Skeletal muscle cell (primary cell): ENCODE results near the gene SAT2.
A peak's percentile ranks its signal among the peaks of the same experiment; 100 is the strongest.

Experiments
- DNase-seq: peaks from one replicate; pipeline ENCODE4 v3.0.0-alpha.2; 2010; ENCODE audit warnings: low read depth
- H3K4me3 ChIP-seq: 2 replicates; pipeline ENCODE4 v1.5.1; 2011; ENCODE audit warnings: low read depth, mild to moderate bottlenecking, control low read depth, low read length, moderate library complexity

The SAT2 gene

DNA sequence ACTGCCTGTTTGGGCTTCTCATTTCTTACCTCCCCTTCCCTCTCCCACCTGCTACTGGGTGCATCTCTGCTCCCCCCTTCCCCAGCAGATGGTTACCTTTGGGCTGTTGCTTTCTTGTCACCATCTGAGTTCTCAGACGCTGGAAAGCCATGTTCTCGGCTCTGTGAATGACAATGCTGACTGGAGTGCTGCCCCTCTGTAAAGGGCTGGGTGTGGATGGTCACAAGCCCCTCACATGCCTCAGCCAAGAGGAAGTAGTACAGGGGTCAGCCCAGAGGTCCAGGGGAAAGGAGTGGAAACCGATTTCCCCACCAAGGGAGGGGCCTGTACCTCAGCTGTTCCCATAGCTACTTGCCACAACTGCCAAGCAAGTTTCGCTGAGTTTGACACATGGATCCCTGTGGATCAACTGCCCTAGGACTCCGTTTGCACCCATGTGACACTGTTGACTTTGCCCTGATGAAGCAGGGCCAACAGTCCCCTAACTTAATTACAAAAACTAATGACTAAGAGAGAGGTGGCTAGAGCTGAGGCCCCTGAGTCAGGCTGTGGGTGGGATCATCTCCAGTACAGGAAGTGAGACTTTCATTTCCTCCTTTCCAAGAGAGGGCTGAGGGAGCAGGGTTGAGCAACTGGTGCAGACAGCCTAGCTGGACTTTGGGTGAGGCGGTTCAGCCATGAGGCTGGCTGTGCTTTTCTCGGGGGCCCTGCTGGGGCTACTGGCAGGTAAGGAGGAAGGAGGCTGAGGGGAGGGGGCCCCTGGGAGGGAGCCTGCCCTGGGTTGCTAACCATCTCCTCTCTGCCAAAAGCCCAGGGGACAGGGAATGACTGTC lies 48.4 kb downstream of the SAT2 start, which contains the start of gene CD68:
Gene CD68, plus strand, starts transcription at position 638 of the 833 bp plus-strand sequence. Its CDS starts 40 bp downstream, at position 678.
- H3K4me3 ChIP-seq = peak within 1 kb of the TSS; percentile 28
- peak; percentile 72 for DNase-seq

- H3K4me3 ChIP-seq = no peak overlapping the region
- no peak for DNase-seq
These were observed 50.1 kb downstream of the SAT2 start for GRCh38 chr17:7577327-7578199.

- DNase-seq = no peak
- H3K4me3 ChIP-seq = no peak overlapping the region
These were observed 51.1 kb downstream of the SAT2 start for GRCh38 chr17:7576432-7576937.
